Activated CD4-positive, alpha-beta T cell treated with anti-CD3 and anti-CD28 coated beads, Interleukin-2, amount 50 U/mL, for 4 hours (primary cell): Measurements from ENCODE around the gene RAB25.
"Not testable (repeated sequence)": the region's sequence is repeated elsewhere in the genome, so short reads cannot be mapped to it uniquely, and the experiment has no call there.

Experiments
- DNase-seq, 2 experiments: peaks; one replicate each; pipeline ENCODE4 v3.0.0-alpha.2; 2020

The RAB25 gene

DNA sequence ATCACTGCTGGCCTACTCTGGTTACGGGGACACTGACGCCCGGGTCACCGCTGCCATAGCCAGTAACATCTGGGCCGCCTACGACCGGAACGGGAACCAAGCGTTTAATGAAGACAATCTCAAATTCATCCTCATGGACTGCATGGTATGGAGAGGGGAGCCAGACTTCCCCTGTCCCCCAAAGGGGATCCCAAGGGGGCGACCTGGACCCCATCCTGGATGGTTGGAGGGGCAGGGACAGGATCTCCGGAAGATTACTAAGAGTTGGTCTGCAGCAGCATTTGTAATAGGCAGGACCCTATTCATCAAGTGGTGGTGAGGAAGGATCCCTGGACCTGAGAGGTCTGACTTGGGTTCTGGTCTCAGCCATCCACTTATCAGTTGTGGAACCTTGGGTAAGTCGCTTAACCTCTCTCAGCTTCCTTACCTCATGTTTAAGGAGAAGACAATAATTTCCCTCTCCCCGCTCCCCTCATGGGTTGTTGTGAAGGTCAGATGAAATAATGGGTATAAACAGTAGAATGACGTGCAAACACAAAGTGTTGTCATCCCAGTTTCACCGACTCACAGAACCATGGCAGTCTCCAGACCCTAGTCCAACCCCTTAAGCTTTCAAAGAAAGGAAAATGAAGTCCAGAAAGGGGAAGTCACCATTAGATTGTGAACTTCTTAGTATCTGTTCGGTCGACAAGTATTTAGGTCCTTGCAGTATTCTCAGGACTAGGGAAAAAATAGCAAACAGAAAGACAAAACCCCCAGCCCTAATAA lies 5.5 kb upstream of the RAB25 start:
- no peak for DNase-seq

DNA sequence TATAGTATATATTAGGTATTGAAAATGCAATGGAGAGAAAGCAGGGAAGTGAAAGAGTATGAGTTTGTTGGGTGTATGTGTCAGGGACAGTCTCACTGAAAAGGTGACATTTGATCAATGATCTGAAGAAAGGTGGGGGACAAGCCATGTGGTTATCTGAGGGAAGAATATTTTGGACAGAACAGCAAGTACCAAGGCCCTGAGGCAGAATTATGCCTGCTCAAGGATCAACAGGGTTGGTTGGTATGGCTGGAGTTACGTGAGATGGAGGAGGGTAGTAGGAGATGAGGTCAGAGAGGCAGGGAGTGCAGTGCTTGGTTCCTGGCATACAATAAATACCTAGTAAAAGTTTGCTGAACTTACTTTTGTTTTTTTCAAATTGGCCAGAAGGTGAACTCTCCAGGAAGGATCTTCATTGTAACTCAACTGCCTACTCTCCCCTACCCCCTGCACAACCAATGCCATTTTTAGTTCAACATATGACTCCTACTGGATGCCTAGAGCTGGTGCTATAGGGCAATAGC lies 4.6 kb upstream of the RAB25 start:
- DNase-seq, result no peak

DNA sequence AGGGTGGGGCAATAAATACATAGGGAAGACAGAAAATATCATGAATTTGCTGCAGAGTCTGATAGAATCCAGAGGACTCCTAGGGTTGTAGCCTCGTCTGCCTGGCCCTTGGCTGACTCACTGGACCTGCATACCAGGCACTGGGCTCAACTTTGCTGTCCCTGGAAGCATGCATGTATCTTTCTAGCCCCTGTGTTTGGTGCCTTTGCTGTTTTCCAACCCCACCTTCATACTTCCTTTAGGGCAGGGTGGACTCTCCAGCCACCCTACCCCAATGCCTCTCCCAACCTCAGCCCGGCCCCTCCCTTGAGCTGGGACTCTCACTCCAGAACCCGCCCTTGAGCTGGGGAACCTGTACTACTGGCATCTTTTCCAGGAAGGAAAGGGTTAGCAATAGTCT lies 1.2 kb downstream of the RAB25 start:
- no peak for DNase-seq

GRCh38 chr1:156063997-156064285 lies 3.0 kb downstream of the RAB25 start:
- DNase-seq, result no peak

GRCh38 chr1:156064615-156065014 lies 3.7 kb downstream of the RAB25 start:
- no peak for DNase-seq

GRCh38 chr1:156065212-156065611 lies 4.3 kb downstream of the RAB25 start:
- DNase-seq, result no peak

DNA sequence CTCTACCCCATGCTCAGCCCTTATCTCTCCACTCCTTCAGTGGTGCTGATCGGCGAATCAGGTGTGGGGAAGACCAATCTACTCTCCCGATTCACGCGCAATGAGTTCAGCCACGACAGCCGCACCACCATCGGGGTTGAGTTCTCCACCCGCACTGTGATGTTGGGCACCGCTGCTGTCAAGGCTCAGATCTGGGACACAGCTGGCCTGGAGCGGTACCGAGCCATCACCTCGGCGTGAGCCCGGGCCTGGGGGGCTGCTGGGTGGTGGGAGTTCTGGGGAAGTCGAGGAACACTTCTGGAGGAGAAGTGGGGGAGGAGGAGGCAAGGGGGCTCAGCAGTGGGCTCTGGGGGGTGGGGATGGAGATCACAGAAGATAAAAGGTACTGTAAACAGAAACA lies 4.9 kb downstream of the RAB25 start:
- no peak for DNase-seq

DNA sequence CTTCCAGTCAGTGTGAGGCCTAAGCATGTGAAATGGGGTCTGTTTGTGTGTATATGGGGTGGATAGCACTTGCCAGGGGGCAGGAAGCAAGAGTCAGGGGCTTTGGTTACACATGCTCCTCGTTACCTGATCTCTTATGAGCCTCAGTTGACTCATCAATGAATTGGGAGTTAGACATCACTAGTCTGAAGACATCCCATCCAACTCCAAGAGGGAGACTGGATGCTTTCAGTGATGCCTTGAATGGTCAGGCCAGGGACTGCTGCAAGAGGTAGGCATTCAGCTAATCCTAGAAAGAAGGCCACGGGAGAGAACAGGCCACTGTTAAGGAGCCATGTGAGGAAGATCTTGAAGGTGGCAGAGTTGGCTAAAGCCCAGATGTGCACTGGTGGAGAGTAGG lies 6.3 kb downstream of the RAB25 start:
- DNase-seq, result no peak

DNA sequence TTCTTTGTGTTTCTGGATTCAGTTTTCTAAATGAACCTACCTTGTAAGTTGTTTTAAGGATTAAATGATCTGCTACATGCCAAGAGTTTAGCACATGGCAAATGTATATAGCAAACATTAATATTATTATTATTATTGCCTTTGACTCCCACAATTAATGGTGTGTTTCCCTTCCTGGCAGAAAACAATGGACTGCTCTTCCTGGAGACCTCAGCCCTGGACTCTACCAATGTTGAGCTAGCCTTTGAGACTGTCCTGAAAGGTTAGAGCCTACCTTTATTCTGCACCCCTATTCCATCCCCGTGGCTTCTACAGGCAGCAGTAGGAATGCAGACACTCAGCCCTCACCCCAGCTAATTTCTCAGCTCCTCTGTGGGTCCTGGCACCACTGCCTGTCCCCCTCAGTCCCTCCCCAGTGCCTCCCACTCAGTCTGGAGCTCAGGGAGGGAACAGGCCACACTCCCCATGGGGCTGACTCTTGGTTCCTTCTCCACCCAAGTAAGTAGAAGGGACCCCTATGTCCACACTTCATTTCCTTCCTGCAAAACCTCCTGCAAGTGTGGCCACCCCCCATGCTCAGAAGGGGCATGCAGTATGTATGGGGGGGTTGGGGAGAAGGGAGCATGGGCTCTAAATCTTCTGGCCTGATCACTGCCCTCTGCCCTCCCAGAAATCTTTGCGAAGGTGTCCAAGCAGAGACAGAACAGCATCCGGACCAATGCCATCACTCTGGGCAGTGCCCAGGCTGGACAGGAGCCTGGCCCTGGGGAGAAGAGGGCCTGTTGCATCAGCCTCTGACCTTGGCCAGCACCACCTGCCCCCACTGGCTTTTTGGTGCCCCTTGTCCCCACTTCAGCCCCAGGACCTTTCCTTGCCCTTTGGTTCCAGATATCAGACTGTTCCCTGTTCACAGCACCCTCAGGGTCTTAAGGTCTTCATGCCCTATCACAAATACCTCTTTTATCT lies 8.8 kb downstream of the RAB25 start:
- no peak for DNase-seq

DNA sequence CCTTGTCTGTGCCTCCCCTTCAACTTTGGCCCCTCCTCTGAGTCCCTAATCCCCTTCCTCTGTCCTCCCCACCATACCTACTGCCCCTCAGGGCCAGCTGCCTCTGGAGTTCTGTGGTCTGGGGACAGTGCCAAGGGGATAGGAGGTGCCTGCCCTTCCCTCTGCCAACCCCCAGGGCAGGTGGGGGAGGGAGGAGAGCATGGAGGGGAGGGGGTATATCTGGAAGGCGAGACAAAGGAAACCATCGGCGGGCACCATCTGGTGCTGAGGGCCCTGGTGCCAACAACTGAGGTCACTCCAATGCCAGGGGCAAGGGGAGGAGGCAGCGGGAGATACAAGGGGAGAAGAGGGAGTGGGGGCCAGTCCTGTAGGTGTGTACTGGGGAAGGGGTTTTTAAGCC lies 9.6 kb downstream of the RAB25 start:
- DNase-seq, result no peak

- not testable (repeated sequence) for DNase-seq
Measured at GRCh38 chr1:156071332-156071816, 10.4 kb downstream of the RAB25 start.

- no peak for DNase-seq
Measured at GRCh38 chr1:156072251-156072650, 11.3 kb downstream of the RAB25 start.

DNA sequence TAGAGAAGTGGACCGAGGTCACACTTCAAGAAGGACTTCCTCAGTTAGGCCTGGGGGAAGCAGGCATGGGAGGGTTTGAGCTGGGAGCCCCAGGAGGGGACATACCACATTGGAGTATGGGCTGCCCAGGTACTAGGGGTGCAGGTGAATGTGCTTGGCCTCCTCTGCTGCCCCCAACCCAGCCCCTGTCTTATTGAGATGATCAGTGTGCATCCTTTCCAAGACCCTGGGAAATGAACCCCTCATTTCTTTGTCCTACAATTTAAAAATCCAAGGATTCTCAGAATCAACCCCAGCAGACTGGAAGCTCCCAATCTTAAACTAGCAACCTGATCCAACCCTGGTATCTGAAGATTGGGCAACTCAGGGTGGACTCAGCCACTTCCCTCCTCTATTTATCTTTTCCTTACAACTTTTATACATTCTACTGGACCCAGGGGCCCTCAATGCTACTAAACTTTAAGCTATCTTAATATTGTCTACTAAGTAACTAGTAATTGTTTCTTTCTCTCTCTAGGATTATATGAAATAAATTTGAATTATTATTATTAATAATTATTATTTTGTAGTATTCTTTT lies 12.2 kb downstream of the RAB25 start:
- no peak for DNase-seq

- DNase-seq, result no peak
Measured at GRCh38 chr1:156073740-156074139, 12.8 kb downstream of the RAB25 start.

GRCh38 chr1:156074661-156075060 lies 13.7 kb downstream of the RAB25 start:
- DNase-seq, result no peak

- DNase-seq, result no peak
Measured at GRCh38 chr1:156075162-156075561, 14.2 kb downstream of the RAB25 start.

GRCh38 chr1:156075775-156076204 lies 14.8 kb downstream of the RAB25 start:
- DNase-seq, result no peak

DNA sequence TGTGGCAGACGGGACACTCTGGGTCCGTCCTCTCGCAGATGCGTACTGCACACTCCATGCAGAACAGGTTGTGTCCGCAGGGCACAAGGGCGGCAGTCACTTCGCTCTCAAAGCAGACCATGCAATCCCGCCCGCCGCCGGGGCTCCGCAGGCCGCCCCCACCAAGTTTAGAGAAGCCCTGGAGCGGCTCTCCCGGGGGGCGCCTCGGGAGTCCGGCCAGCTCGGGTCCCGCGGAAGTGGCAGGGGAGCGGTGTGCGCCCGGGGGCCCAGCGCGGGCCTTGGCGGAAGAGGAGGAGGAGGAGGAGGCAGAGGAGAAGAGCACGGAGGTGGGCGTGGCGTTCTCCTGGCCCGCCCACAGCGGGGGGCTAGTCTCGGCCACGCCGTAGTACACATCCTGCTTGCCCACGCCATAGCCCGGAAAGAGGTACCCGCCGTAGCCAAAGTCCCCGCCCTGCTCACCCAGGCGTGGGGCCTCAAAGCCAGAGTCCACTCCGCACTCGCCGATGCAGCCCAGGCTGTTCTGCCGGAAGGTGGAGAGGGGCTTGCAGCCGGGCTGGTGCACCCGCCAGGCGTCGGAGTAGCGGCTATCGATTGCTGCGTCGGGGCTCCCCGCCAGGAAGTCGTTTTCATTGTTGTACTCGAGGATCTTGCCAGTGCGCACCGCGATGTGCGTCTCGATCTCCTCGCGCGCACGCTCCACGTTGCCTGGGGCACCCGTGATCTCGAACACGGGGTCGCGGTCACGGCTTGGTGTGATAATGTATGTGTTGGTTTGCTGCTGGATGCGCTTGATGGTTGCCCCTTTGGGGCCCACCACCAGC lies 15.9 kb downstream of the RAB25 start:
- no peak for DNase-seq

- DNase-seq, result no peak
Measured at GRCh38 chr1:156077430-156077760, 16.4 kb downstream of the RAB25 start.

GRCh38 chr1:156078728-156079127 lies 17.8 kb downstream of the RAB25 start:
- no peak for DNase-seq

- no peak for DNase-seq
Measured at GRCh38 chr1:156079762-156080161, 18.8 kb downstream of the RAB25 start.

- DNase-seq, result no peak
Measured at GRCh38 chr1:156080241-156080862, 19.4 kb downstream of the RAB25 start.
